ENCODE data around the gene PTPDC1. TPM values are rescaled to one million over a fixed set of nuclear protein-coding genes. Genes with fewer than 3 reads are reported as not detected.

PTPDC1 gene
- total RNA-seq, 1 donor from 2014 or later: 8.4 TPM

DNA sequence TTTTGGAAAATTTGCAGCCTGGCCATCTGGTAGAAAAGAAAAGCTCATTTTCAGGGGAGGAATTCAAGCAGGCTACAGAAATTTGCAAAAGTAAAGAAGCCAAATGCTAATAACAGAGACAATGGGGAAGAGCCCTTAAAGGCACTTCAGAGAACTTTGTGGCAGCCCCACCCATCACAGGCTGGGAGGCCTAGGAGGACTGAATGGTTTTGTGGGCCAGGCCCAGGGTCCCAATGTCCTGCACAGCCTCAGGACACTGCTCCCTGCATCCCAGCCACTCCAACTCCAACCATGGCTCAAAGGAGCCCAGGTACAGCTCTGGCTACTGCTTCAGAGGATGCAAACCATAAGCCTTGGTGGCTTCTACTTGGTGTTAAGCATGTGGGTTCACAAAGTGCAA is 44.3 kb downstream of the PTPDC1 start:
- Mint-ChIP-seq H3K4me3 (no peak overlapping the region), H3K27ac (no peak overlapping the region), H3K9me3 (peaks cover 24% of the 10 kb centered on the region), H3K27me3 (no peaks in the 10 kb centered on the region), H3K36me3 (ENCODE audit: low read depth) (peaks cover 20% of the 10 kb centered on the region), H3K4me1 (no peaks in the 10 kb centered on the region)
- intact Hi-C loops (cut with micrococcal nuclease): no loop called here
- CTCF ChIA-PET: no interaction called here
- TF ChIP-seq, protein P1, sequence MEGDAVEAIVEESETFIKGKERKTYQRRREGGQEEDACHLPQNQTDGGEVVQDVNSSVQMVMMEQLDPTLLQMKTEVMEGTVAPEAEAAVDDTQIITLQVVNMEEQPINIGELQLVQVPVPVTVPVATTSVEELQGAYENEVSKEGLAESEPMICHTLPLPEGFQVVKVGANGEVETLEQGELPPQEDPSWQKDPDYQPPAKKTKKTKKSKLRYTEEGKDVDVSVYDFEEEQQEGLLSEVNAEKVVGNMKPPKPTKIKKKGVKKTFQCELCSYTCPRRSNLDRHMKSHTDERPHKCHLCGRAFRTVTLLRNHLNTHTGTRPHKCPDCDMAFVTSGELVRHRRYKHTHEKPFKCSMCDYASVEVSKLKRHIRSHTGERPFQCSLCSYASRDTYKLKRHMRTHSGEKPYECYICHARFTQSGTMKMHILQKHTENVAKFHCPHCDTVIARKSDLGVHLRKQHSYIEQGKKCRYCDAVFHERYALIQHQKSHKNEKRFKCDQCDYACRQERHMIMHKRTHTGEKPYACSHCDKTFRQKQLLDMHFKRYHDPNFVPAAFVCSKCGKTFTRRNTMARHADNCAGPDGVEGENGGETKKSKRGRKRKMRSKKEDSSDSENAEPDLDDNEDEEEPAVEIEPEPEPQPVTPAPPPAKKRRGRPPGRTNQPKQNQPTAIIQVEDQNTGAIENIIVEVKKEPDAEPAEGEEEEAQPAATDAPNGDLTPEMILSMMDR (IDR thresholded peaks at IDR 0.05): no peak
- ATAC-seq (ENCODE audit: low read depth): no peak
- POLR2A ChIA-PET: interaction anchor here (0.7 kb wide), 1 partner anchor 24 kb away, joined by 4 read pairs; no protein-coding TSS in a partner anchor
- no peak for DNase-seq

DNA sequence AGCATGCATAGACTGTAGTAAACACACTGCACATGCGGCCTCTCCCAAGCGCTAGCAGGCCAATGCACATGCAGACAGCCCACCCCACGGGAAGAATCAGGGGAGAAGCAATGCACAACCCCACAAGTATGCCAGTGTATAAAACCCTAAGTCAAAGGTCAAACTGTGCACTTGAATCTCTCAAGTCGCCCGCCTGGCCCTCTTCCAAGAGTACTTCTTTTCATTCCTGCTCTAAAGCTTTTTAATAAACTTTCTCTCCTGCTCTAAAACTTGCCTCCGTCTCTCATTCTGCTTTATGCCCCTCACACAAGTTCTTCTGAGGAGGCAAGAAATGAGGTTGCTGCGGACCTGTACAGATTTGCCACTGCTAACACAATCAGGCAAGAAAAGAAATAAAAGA is 50.4 kb downstream of the PTPDC1 start:
- intact Hi-C loops (cut with micrococcal nuclease): no loop called here
- peaks cover 6% of the 10 kb centered on the region for H3K4me1 Mint-ChIP-seq
- no peak overlapping the region for H3K27ac Mint-ChIP-seq
- TF ChIP-seq, protein P1 (IDR thresholded peaks at IDR 0.05): no peak
- no peak overlapping the region for H3K4me3 Mint-ChIP-seq
- ATAC-seq (ENCODE audit: low read depth): no peak
- no peaks in the 10 kb centered on the region for H3K27me3 Mint-ChIP-seq
- ChIA-PET POLR2A (no interaction called here), CTCF (no interaction called here)
- peaks cover 2% of the 10 kb centered on the region for H3K9me3 Mint-ChIP-seq
- peaks cover 1% of the 10 kb centered on the region for H3K36me3 Mint-ChIP-seq (ENCODE audit: low read depth)
- no peak for DNase-seq

DNA sequence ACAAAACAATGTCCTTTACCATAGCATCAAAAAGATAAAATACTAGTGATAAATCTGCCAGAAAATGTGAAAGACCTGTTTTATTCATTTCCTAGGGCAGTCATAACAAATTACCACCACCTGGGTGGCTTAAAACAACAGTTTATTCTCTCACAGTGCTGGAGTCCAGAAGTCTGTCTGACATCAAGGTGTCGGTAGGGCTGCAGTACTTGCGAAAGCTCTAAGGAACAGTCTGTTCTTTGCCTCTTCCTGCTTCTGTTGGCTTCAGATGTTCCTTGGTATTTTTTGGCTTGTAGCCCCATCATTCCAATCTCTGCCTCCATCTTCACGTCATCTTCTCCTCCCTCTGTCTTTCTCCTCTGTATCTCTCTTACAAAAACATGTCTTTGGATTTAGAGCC is 51.0 kb downstream of the PTPDC1 start:
- Mint-ChIP-seq H3K27ac (no peak overlapping the region), H3K4me3 (no peak overlapping the region), H3K36me3 (ENCODE audit: low read depth) (peaks cover 1% of the 10 kb centered on the region), H3K9me3 (no peaks in the 10 kb centered on the region), H3K27me3 (no peaks in the 10 kb centered on the region), H3K4me1 (peaks cover 12% of the 10 kb centered on the region)
- ATAC-seq (ENCODE audit: low read depth) (no peak), DNase-seq (no peak)
- TF ChIP-seq, protein P1 (IDR thresholded peaks at IDR 0.05): no peak
- CTCF ChIA-PET: no interaction called here
- POLR2A ChIA-PET: no interaction called here
- intact Hi-C loops (cut with micrococcal nuclease): no loop called here

DNA sequence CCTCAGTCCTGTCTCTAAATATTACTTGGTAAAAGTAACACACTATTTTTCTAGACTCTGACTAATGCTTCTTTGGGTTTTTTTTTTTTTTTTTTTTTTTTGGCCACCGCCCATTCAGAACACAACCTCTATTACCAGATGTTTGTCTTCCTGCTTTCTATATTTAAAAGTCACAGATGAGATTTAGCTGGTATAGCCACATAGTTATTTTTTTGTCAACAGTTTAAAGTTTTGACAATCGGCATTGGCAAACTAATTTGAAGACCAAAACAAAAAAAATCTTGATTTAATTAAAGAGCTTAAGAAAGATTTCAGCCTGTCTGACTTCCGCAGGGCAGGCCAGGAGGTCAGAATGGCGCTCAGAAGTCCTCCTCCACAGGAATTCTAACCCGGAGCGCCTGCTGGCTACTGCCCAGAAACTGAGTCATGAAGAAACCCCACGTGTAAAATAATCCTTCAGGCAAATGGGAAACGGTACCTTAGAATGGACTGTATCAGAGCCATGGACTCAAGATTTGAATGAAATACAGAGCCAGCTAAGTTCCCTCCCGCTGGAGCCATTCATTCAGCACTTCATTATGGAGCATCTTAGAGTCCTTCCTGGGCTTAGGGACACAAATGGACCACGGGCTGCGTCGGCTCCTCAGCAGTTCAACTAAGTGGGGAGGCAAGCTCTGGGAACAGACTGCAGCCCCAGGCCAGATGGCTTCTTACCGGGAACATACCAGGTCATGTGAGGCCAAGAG is 55.6 kb downstream of the PTPDC1 start:
- intact Hi-C loops (cut with micrococcal nuclease): no loop called here

DNA sequence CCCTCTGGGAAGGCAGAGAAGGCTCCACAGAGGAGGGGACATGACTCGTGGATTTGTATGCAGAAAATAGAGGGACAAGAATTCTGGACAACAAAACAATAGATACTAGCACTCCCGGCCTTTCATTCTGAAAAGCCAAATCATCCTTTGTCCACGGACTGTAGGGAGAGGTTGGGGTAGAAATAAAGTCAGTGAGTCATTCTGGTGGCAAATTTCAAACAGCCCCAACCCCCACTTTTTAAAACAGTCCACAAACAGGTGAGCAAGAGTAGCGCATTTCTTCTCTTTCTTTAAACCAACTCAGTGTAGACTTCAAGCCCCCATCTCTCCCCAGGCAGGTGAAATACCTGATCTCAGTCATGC is 56.1 kb downstream of the PTPDC1 start:
- intact Hi-C loops (cut with micrococcal nuclease): no loop called here
- POLR2A ChIA-PET: no interaction called here
- ATAC-seq (ENCODE audit: low read depth) (no peak), DNase-seq (no peak)
- H3K4me3 Mint-ChIP-seq: no peak overlapping the region
- H3K27ac Mint-ChIP-seq: no peak overlapping the region
- no peaks in the 10 kb centered on the region for H3K9me3 Mint-ChIP-seq
- H3K36me3 Mint-ChIP-seq (ENCODE audit: low read depth): no peaks in the 10 kb centered on the region
- peaks cover 13% of the 10 kb centered on the region for H3K4me1 Mint-ChIP-seq
- TF ChIP-seq, protein P1 (IDR thresholded peaks at IDR 0.05): no peak
- no peaks in the 10 kb centered on the region for H3K27me3 Mint-ChIP-seq
- CTCF ChIA-PET: no interaction called here

More for the DNA sequence above, 55.6 kb downstream of the PTPDC1 start:
- H3K9me3 Mint-ChIP-seq: no peaks in the 10 kb centered on the region
- ATAC-seq (ENCODE audit: low read depth) (no peak), DNase-seq (no peak)
- no peak overlapping the region for H3K4me3 Mint-ChIP-seq
- no peaks in the 10 kb centered on the region for H3K27me3 Mint-ChIP-seq
- TF ChIP-seq, protein P1 (IDR thresholded peaks at IDR 0.05): no peak
- no peaks in the 10 kb centered on the region for H3K36me3 Mint-ChIP-seq (ENCODE audit: low read depth)
- ChIA-PET CTCF (no interaction called here), POLR2A (no interaction called here)
- H3K4me1 Mint-ChIP-seq: peaks cover 13% of the 10 kb centered on the region
- no peak overlapping the region for H3K27ac Mint-ChIP-seq

Measured in activated B cell treated with CpG ODN at 0.5 μM for 24 hours (primary cell).